ENCODE results near the gene ADAMTS13. TPM values are rescaled to one million over a fixed set of nuclear protein-coding genes. Genes with fewer than 3 reads are reported as not detected.

Gene ADAMTS13
- total and polyA plus RNA-seq, 4 donors: 6.5 to 13.3 (median 10.4) TPM

DNA sequence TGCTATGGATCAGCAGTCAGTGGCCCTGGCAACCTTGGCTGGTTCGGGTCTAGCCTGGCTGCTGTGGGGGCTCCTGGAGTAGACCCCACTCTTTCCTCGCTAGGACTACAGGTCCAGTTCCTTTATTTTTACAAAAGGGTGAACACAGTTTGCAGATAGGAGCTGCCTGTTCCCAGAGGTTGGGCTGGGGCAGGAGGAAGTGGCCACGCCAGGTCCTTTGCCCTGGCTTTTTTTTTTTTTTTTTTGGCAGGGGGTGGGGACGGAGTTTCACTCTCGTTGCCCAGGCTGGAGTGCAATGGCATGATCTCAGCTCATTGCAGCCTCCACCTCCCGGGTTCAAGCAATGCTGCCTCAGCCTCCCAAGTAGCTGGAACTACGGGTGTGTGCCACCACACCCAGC lies 48.8 kb downstream of the ADAMTS13 start:
- Histone ChIP-seq H3K27ac (ENCODE audit: low read depth in 1 of 2, low read length in 2 of 2) (no peak overlapping the region), H3K27me3 (ENCODE audit: control insufficient read depth in 4 of 4, insufficient read depth in 4 of 4, low read length in 3 of 4) (no peaks in the 10 kb centered on the region), H3K9ac (ENCODE audit: low read depth in 1 of 2, low read length in 2 of 2) (no peak overlapping the region), H3K36me3 (ENCODE audit: control insufficient read depth in 4 of 4, insufficient read depth in 3 of 4, low read depth in 1 of 4, low read length in 3 of 4) (peaks cover 0 to 8% (median 7%) of the 10 kb centered on the region in 4 donors), H3K4me3 (ENCODE audit: low read depth in 1 of 3, low read length in 3 of 3) (no peak overlapping the region), H3K9me3 (ENCODE audit: control insufficient read depth in 4 of 4, low read length in 3 of 4) (no peaks in the 10 kb centered on the region), H3K4me1 (ENCODE audit: control insufficient read depth in 4 of 4, insufficient read depth in 4 of 4, low read length in 3 of 4) (peaks cover 0 to 17% (median 8%) of the 10 kb centered on the region in 4 donors)
- TF ChIP-seq SP1 (IDR thresholded peaks at IDR 0.05) (no peak), HNF4G (IDR thresholded peaks at IDR 0.05) (no peak), NR2F2 (IDR thresholded peaks at IDR 0.05) (no peak), TAF1 (conservative IDR thresholded peaks at IDR 0.05) (no peak), YY1 (IDR thresholded peaks at IDR 0.05) (no peak), JUND (IDR thresholded peaks at IDR 0.05) (no peak), EGR1 (IDR thresholded peaks at IDR 0.05; ENCODE audit: low read depth in 2 of 2) (no peak), RXRA (IDR thresholded peaks at IDR 0.05) (no peak), FOXA1 (IDR thresholded peaks at IDR 0.05) (no peak), REST (IDR thresholded peaks at IDR 0.05) (no peak)
- TF ChIP-seq, protein P1, sequence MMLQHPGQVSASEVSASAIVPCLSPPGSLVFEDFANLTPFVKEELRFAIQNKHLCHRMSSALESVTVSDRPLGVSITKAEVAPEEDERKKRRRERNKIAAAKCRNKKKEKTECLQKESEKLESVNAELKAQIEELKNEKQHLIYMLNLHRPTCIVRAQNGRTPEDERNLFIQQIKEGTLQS (IDR thresholded peaks at IDR 0.05): no peak
- TF ChIP-seq, protein P2, sequence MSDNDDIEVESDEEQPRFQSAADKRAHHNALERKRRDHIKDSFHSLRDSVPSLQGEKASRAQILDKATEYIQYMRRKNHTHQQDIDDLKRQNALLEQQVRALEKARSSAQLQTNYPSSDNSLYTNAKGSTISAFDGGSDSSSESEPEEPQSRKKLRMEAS (IDR thresholded peaks at IDR 0.05): no peak
- TF ChIP-seq, protein P3, sequence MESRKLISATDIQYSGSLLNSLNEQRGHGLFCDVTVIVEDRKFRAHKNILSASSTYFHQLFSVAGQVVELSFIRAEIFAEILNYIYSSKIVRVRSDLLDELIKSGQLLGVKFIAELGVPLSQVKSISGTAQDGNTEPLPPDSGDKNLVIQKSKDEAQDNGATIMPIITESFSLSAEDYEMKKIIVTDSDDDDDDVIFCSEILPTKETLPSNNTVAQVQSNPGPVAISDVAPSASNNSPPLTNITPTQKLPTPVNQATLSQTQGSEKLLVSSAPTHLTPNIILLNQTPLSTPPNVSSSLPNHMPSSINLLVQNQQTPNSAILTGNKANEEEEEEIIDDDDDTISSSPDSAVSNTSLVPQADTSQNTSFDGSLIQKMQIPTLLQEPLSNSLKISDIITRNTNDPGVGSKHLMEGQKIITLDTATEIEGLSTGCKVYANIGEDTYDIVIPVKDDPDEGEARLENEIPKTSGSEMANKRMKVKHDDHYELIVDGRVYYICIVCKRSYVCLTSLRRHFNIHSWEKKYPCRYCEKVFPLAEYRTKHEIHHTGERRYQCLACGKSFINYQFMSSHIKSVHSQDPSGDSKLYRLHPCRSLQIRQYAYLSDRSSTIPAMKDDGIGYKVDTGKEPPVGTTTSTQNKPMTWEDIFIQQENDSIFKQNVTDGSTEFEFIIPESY (IDR thresholded peaks at IDR 0.05): no peak
- TF ChIP-seq, protein P4, sequence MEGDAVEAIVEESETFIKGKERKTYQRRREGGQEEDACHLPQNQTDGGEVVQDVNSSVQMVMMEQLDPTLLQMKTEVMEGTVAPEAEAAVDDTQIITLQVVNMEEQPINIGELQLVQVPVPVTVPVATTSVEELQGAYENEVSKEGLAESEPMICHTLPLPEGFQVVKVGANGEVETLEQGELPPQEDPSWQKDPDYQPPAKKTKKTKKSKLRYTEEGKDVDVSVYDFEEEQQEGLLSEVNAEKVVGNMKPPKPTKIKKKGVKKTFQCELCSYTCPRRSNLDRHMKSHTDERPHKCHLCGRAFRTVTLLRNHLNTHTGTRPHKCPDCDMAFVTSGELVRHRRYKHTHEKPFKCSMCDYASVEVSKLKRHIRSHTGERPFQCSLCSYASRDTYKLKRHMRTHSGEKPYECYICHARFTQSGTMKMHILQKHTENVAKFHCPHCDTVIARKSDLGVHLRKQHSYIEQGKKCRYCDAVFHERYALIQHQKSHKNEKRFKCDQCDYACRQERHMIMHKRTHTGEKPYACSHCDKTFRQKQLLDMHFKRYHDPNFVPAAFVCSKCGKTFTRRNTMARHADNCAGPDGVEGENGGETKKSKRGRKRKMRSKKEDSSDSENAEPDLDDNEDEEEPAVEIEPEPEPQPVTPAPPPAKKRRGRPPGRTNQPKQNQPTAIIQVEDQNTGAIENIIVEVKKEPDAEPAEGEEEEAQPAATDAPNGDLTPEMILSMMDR (IDR thresholded peaks at IDR 0.05; ENCODE audit: low read depth, low read length, missing input control): no peak
- 62% methylated on average over 7 of the region's 7 CpGs for WGBS
- DNase-seq (ENCODE audit: low spot score): no peak

GRCh38 chr9:133471551-133472276 lies 49.5 kb downstream of the ADAMTS13 start:
- DNase-seq (ENCODE audit: low spot score): no peak
- H3K27ac ChIP-seq (ENCODE audit: low read depth in 1 of 2, low read length in 2 of 2): no peak overlapping the region
- H3K4me1 ChIP-seq (ENCODE audit: control insufficient read depth in 4 of 4, insufficient read depth in 4 of 4, low read length in 3 of 4): peaks cover 0 to 20% (median 9%) of the 10 kb centered on the region in 4 donors
- no peak overlapping the region for H3K4me3 ChIP-seq (ENCODE audit: low read depth in 1 of 3, low read length in 3 of 3)
- H3K9ac ChIP-seq (ENCODE audit: low read depth in 1 of 2, low read length in 2 of 2): no peak overlapping the region
- peaks cover 0 to 8% (median 6%) of the 10 kb centered on the region in 4 donors for H3K36me3 ChIP-seq (ENCODE audit: control insufficient read depth in 4 of 4, insufficient read depth in 3 of 4, low read depth in 1 of 4, low read length in 3 of 4)
- H3K9me3 ChIP-seq (ENCODE audit: control insufficient read depth in 4 of 4, low read length in 3 of 4): no peaks in the 10 kb centered on the region
- WGBS: 67% methylated on average over 27 of the region's 27 CpGs
- TF ChIP-seq, protein P3 (IDR thresholded peaks at IDR 0.05): no peak
- no peaks in the 10 kb centered on the region for H3K27me3 ChIP-seq (ENCODE audit: control insufficient read depth in 4 of 4, insufficient read depth in 4 of 4, low read length in 3 of 4)

Data from liver (tissue), 9 donors.